HEK293 (cell line): ENCODE results near the gene DDR2.

Experiments
- CTCF ChIA-PET: fragments of 350-600 bp; formaldehyde crosslinking; extraction: SDS; loops from one replicate; lab custom pipeline; 2021; ENCODE audit warnings: antibody characterized with exemption; lab: Yijun Ruan, JAX
- POLR2A ChIA-PET: fragments of 300-600 bp; formaldehyde crosslinking; extraction: SDS; loops from one replicate; lab custom pipeline; 2020; ENCODE audit warnings: antibody characterized with exemption, inconsistent platforms; lab: Yijun Ruan, JAX
- H3K27ac ChIP-seq: fragments of 200-500 bp; sonication (Bioruptor generic); 2 replicates; pipeline ENCODE4 v1.5.1; 2014; ENCODE audit warnings: low read depth, low read length, control low read depth, inconsistent platforms; ENCODE audit errors: extremely low read depth
- H3K36me3 ChIP-seq, 2 experiments: fragments of 200-500 bp in 1 of 2; sonication (Bioruptor generic) in 1 of 2; 1 replicate in 1 of 2; 2 replicates in 1 of 2; pipeline ENCODE4 v1.5.1; 2014 to 2017; ENCODE audit warnings: inconsistent platforms in 2 of 2, low read length in 2 of 2; ENCODE audit not compliant: control insufficient read depth in 2 of 2, insufficient read depth in 1 of 2
- H3K4me1 ChIP-seq: fragments of 200-500 bp; sonication (Bioruptor generic); 2 replicates; pipeline ENCODE4 v1.5.1; 2014; ENCODE audit warnings: mild to moderate bottlenecking, low read length, inconsistent platforms; ENCODE audit not compliant: control insufficient read depth, insufficient read depth
- H3K4me3 ChIP-seq: 2 replicates; pipeline ENCODE4 v1.5.1; 2011; ENCODE audit warnings: low read depth, mild to moderate bottlenecking, control low read depth, low read length, moderate library complexity
- H3K9me3 ChIP-seq: fragments of 200-500 bp; sonication (Bioruptor generic); 2 replicates; pipeline ENCODE4 v1.5.1; 2014; ENCODE audit warnings: low read depth, low read length, inconsistent platforms; ENCODE audit not compliant: control insufficient read depth, insufficient read depth
- EGR2 ChIP-seq: fragments of 450-650 bp; formaldehyde crosslinking; IDR thresholded peaks from 2 replicates; pipeline ENCODE4 v1.5.1; 2016; ENCODE audit warnings: low read depth, missing biosample characterization, missing genetic modification characterization
- GFI1B ChIP-seq: fragments of 450-650 bp; formaldehyde crosslinking; IDR thresholded peaks from 2 replicates; pipeline ENCODE4 v1.5.1; 2016; ENCODE audit warnings: missing biosample characterization, missing genetic modification characterization
- ZBTB20 ChIP-seq: fragments of 450-650 bp; formaldehyde crosslinking; IDR thresholded peaks from 2 replicates; pipeline ENCODE4 v1.5.1; 2016; ENCODE audit warnings: missing biosample characterization, missing genetic modification characterization
- ZBTB26 ChIP-seq: fragments of 450-650 bp; formaldehyde crosslinking; optimal IDR thresholded peaks from 2 replicates; pipeline ENCODE3; 2016; ENCODE audit warnings: missing biosample characterization, mild to moderate bottlenecking, missing genetic modification characterization
- ZFP37 ChIP-seq: fragments of 450-650 bp; formaldehyde crosslinking; IDR thresholded peaks from 2 replicates; pipeline ENCODE4 v1.5.1; 2016; ENCODE audit warnings: missing biosample characterization, missing genetic modification characterization
- ZNF121 ChIP-seq: fragments of 450-650 bp; formaldehyde crosslinking; IDR thresholded peaks from 2 replicates; pipeline ENCODE4 v1.5.1; 2016; ENCODE audit warnings: missing biosample characterization, missing genetic modification characterization
- ZNF132 ChIP-seq: fragments of 450-650 bp; formaldehyde crosslinking; IDR thresholded peaks from 2 replicates; pipeline ENCODE4 v1.5.1; 2017; ENCODE audit warnings: missing biosample characterization, missing genetic modification characterization, borderline replicate concordance
- ZNF157 ChIP-seq: fragments of 450-650 bp; formaldehyde crosslinking; IDR thresholded peaks from 2 replicates; pipeline ENCODE4 v1.5.1; 2016; ENCODE audit warnings: missing biosample characterization, missing genetic modification characterization
- ZNF174 ChIP-seq: fragments of 450-650 bp; formaldehyde crosslinking; IDR thresholded peaks from 2 replicates; pipeline ENCODE4 v1.5.0; 2017; ENCODE audit warnings: missing biosample characterization, mild to moderate bottlenecking, missing genetic modification characterization
- ZNF223 ChIP-seq: fragments of 450-650 bp; formaldehyde crosslinking; IDR thresholded peaks from 2 replicates; pipeline ENCODE4 v1.5.1; 2016; ENCODE audit warnings: missing biosample characterization, missing genetic modification characterization
- ZNF302 ChIP-seq: fragments of 450-650 bp; formaldehyde crosslinking; IDR thresholded peaks from 2 replicates; pipeline ENCODE4 v1.5.1; 2016; ENCODE audit warnings: missing biosample characterization, missing genetic modification characterization, low read depth
- ZNF394 ChIP-seq: fragments of 450-650 bp; formaldehyde crosslinking; IDR thresholded peaks from 2 replicates; pipeline ENCODE4 v1.5.1; 2016; ENCODE audit warnings: missing biosample characterization, missing genetic modification characterization, mild to moderate bottlenecking, moderate library complexity, borderline replicate concordance
- ZNF426 ChIP-seq: fragments of 450-650 bp; formaldehyde crosslinking; IDR thresholded peaks from 2 replicates; pipeline ENCODE4 v1.5.1; 2017; ENCODE audit warnings: missing biosample characterization, missing genetic modification characterization, mild to moderate bottlenecking, inconsistent platforms, moderate library complexity
- ZNF530 ChIP-seq: fragments of 450-650 bp; formaldehyde crosslinking; IDR thresholded peaks from 2 replicates; pipeline ENCODE4 v1.5.1; 2016; ENCODE audit warnings: low read depth, missing biosample characterization, missing genetic modification characterization
- ZNF558 ChIP-seq: fragments of 450-650 bp; formaldehyde crosslinking; IDR thresholded peaks from 2 replicates; pipeline ENCODE4 v1.5.1; 2016; ENCODE audit warnings: missing biosample characterization, missing genetic modification characterization
- ZNF600 ChIP-seq: fragments of 450-650 bp; formaldehyde crosslinking; IDR thresholded peaks from 2 replicates; pipeline ENCODE4 v1.5.1; 2016; ENCODE audit warnings: missing biosample characterization, missing genetic modification characterization
- ZNF639 ChIP-seq: fragments of 450-650 bp; formaldehyde crosslinking; IDR thresholded peaks from 2 replicates; pipeline ENCODE4 v1.5.1; 2016; ENCODE audit warnings: missing biosample characterization, missing genetic modification characterization
- ZNF677 ChIP-seq: fragments of 450-650 bp; IDR thresholded peaks from 2 replicates; pipeline ENCODE4 v1.5.0; 2018; ENCODE audit warnings: missing biosample characterization, mild to moderate bottlenecking, missing genetic modification characterization, moderate library complexity
- ZNF747 ChIP-seq: fragments of 450-650 bp; formaldehyde crosslinking; IDR thresholded peaks from 2 replicates; pipeline ENCODE4 v1.5.1; 2016; ENCODE audit warnings: missing biosample characterization, missing genetic modification characterization
- ZNF768 ChIP-seq: fragments of 450-650 bp; formaldehyde crosslinking; IDR thresholded peaks from 2 replicates; pipeline ENCODE4 v1.5.1; 2018; ENCODE audit warnings: missing biosample characterization, mild to moderate bottlenecking, missing genetic modification characterization
- ZNF776 ChIP-seq: fragments of 450-650 bp; formaldehyde crosslinking; IDR thresholded peaks from 2 replicates; pipeline ENCODE4 v1.5.0; 2017; ENCODE audit warnings: missing biosample characterization, missing genetic modification characterization, borderline replicate concordance
- TF ChIP-seq, protein P1 (sequence below): fragments of 450-650 bp; formaldehyde crosslinking; IDR thresholded peaks from 2 replicates; pipeline ENCODE4 v1.5.1; 2017; ENCODE audit warnings: missing biosample characterization, missing genetic modification characterization
- TF ChIP-seq, protein P2 (sequence below): fragments of 450-650 bp; formaldehyde crosslinking; IDR thresholded peaks from 2 replicates; pipeline ENCODE4 v1.5.1; 2016; ENCODE audit warnings: missing biosample characterization, missing genetic modification characterization
- TF ChIP-seq, protein P3 (sequence below): sonication (generic); formaldehyde crosslinking; IDR thresholded peaks from 2 replicates; pipeline ENCODE4 v1.8.1; 2022; ENCODE audit warnings: mild to moderate bottlenecking, moderate library complexity, missing genetic modification reagents
- TF ChIP-seq, protein P4 (sequence below): fragments of 450-650 bp; formaldehyde crosslinking; IDR thresholded peaks from 2 replicates; pipeline ENCODE4 v1.5.1; 2016; ENCODE audit warnings: missing biosample characterization, missing genetic modification characterization

Gene DDR2

DNA sequence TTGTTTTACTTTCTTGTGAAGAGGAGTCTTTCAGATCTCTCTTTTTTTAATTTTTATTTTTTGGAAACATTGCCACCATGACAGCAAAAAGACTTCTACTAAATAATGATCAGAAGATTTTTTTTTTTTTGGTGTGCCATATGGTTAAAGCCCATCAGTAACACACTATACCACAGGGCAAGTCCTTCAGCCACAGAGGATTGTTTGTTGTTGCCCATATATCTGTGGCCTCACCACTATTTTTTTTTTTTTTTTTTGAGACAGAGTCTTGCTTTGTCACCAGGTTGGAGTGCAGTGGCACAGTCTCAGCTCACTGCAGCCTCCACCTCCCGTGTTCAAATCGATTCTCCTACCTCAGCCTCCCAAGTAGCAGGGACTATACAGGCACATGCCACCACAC is 41.6 kb upstream of the DDR2 start:
- no peaks in the 10 kb centered on the region for H3K4me1 ChIP-seq
- peaks cover 27 to 79% of the 10 kb centered on the region in 2 experiments; a peak in 2 of 3 replicates for H3K36me3 ChIP-seq
- ChIA-PET CTCF (interaction anchor here (0.6 to 0.7 kb wide), 2 partner anchors 26 to 42 kb away, joined by 3 to 4 read pairs; no protein-coding TSS in a partner anchor), POLR2A (no interaction called here)
- TF ChIP-seq ZNF394 (tag by site-specific recombination) (no peak), EGR2 (tag by site-specific recombination) (no peak), ZNF302 (tag by site-specific recombination) (no peak), ZNF600 (tag by site-specific recombination) (no peak), ZNF530 (tag by site-specific recombination) (no peak), ZNF768 (no peak), ZNF776 (tag by site-specific recombination) (no peak), ZNF558 (tag by site-specific recombination) (no peak)
- TF ChIP-seq, protein P1, sequence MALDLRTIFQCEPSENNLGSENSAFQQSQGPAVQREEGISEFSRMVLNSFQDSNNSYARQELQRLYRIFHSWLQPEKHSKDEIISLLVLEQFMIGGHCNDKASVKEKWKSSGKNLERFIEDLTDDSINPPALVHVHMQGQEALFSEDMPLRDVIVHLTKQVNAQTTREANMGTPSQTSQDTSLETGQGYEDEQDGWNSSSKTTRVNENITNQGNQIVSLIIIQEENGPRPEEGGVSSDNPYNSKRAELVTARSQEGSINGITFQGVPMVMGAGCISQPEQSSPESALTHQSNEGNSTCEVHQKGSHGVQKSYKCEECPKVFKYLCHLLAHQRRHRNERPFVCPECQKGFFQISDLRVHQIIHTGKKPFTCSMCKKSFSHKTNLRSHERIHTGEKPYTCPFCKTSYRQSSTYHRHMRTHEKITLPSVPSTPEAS (tag by site-specific recombination), result no peak
- TF ChIP-seq, protein P2, sequence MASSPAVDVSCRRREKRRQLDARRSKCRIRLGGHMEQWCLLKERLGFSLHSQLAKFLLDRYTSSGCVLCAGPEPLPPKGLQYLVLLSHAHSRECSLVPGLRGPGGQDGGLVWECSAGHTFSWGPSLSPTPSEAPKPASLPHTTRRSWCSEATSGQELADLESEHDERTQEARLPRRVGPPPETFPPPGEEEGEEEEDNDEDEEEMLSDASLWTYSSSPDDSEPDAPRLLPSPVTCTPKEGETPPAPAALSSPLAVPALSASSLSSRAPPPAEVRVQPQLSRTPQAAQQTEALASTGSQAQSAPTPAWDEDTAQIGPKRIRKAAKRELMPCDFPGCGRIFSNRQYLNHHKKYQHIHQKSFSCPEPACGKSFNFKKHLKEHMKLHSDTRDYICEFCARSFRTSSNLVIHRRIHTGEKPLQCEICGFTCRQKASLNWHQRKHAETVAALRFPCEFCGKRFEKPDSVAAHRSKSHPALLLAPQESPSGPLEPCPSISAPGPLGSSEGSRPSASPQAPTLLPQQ (tag by site-specific recombination), result no peak
- H3K9me3 ChIP-seq, result no peaks in the 10 kb centered on the region
- no peak overlapping the region for H3K4me3 ChIP-seq
- no peak overlapping the region for H3K27ac ChIP-seq

DNA sequence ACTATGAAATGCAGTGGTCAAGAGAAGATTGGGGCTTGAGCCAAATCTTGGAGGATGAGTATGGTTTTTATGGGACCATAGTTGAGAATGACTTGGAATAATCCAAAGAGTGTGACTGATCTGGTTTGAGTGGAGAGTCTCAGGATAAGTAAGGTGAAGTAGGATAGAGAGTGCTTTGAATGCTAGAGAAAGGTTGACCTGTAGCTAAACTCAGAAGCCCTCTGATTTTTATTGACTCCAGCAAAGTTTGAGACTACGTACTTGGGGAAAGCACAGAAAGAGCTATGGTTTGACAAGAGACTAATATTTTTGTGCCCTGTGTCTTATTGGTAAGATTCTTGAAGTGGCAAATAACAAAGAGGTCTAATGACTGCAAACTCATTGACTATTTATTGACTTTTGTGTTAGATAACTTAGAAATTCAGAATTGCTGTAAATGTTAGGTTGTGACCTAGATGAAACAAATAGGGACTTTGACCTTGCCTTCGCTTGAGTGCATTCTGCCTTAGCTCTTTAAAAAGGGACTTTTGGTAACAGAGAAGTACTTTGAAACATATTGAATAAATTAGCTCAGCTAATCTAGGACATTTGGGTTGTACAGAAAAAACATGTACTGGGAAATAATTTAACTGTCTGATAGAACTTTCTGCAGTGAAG is 35.6 kb upstream of the DDR2 start:
- peaks cover 23 to 71% of the 10 kb centered on the region in 2 experiments for H3K36me3 ChIP-seq
- no peak for TF ChIP-seq ZBTB20 (tag by site-specific recombination)
- TF ChIP-seq ZNF132, result no peak
- no peak for TF ChIP-seq ZNF223
- no peak for TF ChIP-seq ZBTB26
- no peak for TF ChIP-seq ZNF157 (tag by site-specific recombination)
- TF ChIP-seq ZNF426, result no peak
- TF ChIP-seq GFI1B (tag by site-specific recombination), result no peak
- no peak for TF ChIP-seq ZNF677 (tag by site-specific recombination)
- no peak for TF ChIP-seq ZNF747 (tag by site-specific recombination)
- no peak for TF ChIP-seq ZNF121
- TF ChIP-seq ZFP37, result no peak
- no peak for TF ChIP-seq ZNF639 (tag by site-specific recombination)
- TF ChIP-seq, protein P3, sequence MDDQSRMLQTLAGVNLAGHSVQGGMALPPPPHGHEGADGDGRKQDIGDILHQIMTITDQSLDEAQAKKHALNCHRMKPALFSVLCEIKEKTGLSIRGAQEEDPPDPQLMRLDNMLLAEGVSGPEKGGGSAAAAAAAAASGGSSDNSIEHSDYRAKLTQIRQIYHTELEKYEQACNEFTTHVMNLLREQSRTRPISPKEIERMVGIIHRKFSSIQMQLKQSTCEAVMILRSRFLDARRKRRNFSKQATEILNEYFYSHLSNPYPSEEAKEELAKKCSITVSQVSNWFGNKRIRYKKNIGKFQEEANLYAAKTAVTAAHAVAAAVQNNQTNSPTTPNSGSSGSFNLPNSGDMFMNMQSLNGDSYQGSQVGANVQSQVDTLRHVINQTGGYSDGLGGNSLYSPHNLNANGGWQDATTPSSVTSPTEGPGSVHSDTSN (CRISPR knock-in tag), result no peak
- no peak for TF ChIP-seq ZNF174 (tag by site-specific recombination)
- TF ChIP-seq, protein P4, sequence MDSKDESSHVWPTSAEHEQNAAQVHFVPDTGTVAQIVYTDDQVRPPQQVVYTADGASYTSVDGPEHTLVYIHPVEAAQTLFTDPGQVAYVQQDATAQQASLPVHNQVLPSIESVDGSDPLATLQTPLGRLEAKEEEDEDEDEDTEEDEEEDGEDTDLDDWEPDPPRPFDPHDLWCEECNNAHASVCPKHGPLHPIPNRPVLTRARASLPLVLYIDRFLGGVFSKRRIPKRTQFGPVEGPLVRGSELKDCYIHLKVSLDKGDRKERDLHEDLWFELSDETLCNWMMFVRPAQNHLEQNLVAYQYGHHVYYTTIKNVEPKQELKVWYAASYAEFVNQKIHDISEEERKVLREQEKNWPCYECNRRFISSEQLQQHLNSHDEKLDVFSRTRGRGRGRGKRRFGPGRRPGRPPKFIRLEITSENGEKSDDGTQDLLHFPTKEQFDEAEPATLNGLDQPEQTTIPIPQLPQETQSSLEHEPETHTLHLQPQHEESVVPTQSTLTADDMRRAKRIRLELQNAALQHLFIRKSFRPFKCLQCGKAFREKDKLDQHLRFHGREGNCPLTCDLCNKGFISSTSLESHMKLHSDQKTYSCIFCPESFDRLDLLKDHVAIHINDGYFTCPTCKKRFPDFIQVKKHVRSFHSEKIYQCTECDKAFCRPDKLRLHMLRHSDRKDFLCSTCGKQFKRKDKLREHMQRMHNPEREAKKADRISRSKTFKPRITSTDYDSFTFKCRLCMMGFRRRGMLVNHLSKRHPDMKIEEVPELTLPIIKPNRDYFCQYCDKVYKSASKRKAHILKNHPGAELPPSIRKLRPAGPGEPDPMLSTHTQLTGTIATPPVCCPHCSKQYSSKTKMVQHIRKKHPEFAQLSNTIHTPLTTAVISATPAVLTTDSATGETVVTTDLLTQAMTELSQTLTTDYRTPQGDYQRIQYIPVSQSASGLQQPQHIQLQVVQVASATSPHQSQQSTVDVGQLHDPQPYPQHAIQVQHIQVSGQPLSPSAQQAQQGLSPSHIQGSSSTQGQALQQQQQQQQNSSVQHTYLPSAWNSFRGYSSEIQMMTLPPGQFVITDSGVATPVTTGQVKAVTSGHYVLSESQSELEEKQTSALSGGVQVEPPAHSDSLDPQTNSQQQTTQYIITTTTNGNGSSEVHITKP (tag by site-specific recombination), result no peak

More for the DNA sequence above, 35.6 kb upstream of the DDR2 start:
- no peak overlapping the region for H3K4me3 ChIP-seq
- H3K27ac ChIP-seq, result no peak overlapping the region
- POLR2A ChIA-PET, result interaction anchor here (1.4 kb wide), 1 partner anchor 36 kb away, joined by 3 read pairs; the partner anchor contains the start of gene UAP1
- H3K9me3 ChIP-seq, result no peaks in the 10 kb centered on the region
- H3K4me1 ChIP-seq, result no peaks in the 10 kb centered on the region
- CTCF ChIA-PET, result interaction anchor here (0.8 to 2.1 kb wide), 3 partner anchors 17 to 540 kb away, joined by 3 to 10 read pairs (median 3); no protein-coding TSS in a partner anchor
